HG03354 (cell line): ENCODE measurements around the gene FAM25G.
"Not testable (repeated sequence)": the region's sequence is repeated elsewhere in the genome, so short reads cannot be mapped to it uniquely, and the experiment has no call there.

ENCODE experiments used
- ATAC-seq: cut with Tn5 transposase; IDR thresholded peaks from one replicate; pipeline ENCODE4 v1.9.1; 2021; ENCODE audit warnings: mild to moderate bottlenecking; ENCODE audit not compliant: unreplicated experiment, poor library complexity, severe bottlenecking

The FAM25G gene

DNA sequence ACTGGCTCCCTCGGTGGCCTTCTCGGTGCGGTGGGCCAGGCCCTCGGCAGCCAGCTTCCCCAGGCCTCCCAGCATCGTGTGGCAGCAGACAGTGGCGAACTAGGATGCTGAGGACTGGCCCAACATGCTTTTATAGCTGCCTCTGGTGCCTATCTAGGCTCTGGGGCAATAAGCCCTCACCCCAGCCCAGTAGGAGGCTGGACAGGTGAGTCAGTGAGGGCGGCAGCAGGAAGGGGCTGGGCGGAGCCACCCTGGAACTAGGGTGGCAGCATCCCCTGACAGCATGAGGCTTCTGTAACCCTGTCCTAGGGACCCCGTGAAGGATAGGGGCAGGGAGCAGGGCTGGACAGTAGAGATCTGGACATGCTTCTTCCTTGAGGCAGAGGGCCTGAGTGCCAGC is at the start of gene FAM25G:
FAM25G (minus strand) TSS at position 101 of the 400 bp plus-strand sequence; CDS start at position 75, 26 bp downstream.
- ATAC-seq: not testable (repeated sequence)

DNA sequence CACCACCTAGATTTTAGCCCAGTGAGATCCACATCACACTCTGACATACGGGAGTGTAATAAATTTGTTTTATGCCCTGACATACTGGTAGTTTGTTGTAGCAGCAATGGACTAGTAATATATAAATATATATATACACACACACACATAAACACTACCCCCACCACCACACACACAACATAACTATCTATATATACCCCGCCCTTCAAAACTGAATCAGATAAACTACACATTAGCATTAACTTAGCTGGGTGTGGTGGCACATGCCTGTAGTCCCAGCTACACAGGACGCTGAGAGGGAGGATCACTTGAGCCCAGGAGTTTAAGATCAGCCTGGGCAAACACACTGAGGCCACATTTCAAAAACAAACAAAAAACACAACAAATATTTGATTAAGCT is 44.9 kb upstream of the FAM25G start:
- ATAC-seq: not testable (repeated sequence)

DNA sequence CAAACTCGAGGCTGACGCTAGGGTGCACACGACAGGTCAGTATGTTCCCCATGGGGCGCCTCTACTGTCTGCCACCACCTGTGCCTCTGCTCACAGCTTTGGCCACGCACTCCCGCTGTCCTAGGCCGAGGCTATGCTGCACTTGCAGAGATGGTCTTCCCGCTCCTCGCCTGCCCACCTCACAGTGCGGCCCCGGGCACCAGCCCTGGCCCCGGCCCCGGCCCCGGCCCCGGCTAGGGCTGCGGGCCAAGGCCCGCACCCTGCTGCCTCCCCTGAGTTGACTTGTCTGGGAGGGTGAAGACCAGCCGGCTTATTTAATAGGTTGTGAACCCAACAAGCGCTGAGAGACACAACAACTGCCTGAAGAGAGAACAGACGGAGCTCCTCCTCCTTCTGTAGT is 32.0 kb upstream of the FAM25G start, which contains the start of gene AGAP9:
AGAP9 (minus strand) TSS at position 164 of the 400 bp plus-strand sequence; CDS start at position 52, 112 bp downstream.
- not testable (repeated sequence) for ATAC-seq

DNA sequence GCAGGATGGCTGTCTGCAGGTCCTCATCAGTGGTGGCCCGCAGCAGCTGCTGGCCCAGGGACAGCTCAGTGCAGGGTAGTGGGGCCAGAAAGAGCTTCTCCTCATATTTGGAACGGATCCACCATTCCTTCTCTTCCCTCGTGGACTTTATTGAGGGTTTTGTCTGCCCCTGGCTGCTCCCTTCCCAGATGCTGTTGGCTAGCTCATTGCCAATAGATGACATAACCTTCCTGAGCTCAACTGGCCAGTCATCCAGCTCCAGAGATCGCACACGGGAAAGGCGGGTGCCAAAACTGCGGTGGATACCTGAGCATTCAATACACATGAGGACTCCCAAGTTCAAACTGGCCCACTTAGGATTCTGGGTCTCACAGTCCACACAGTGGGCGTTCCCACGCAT is 10.8 kb upstream of the FAM25G start:
- ATAC-seq: not testable (repeated sequence)

DNA sequence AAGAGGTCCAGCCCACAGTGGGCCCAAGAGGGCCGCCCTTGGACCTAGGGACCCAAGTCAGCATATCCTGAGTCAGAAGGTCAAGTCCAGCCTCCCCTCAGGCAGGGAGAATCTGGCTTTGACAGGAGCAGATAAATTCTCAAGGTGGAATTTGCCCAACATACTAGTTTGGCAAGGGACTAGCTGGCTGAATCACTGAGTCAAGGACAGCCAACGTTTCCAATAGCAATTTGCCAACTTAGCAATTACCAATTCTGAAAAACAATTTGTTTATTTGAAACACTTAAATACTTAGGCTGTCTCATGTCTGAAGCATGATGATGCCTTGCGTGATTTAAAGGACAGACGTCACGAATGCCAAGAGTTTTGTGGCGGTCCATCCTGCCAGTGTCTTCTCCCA is 2.7 kb upstream of the FAM25G start:
- ATAC-seq: not testable (repeated sequence)

DNA sequence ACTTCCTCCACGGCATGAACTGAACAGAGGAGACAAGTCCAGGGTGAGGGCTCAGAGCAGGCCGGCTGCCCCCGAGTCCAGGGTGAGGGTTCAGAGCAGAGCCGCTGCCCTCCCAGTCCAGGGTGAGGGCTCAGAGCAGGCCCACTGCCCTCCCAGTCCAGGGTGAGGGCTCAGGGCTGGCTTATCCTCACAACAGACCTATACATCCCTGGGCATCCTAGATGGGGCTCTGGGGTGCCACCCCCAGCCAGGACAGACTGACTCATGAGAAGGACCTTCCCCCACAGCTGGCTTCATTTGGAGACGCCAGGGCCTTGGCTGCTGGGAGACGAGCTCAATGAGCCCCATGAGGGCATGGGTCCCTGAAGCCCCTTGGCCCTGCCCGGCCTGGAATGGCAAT is 1.9 kb downstream of the FAM25G start:
- not testable (repeated sequence) for ATAC-seq

DNA sequence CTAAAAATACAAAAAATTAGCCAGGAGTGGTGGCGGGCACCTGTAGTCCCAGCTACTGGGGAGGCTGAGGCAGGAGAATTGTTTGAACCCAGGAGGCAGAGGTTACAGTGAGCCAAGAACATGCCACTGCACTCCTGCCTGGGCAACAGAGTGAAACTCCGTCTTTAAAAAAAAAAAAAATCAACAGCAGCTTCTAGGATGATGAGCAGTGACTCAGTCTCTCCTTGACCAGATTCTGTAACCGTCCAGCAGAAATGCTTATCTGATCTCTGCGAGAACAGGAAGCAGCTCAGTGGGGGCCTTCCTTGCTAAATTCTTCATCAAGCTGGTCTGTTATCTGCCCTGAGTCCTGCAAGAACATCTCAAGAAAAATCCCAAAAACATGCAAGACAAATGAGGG is 5.6 kb downstream of the FAM25G start:
- ATAC-seq: not testable (repeated sequence)

DNA sequence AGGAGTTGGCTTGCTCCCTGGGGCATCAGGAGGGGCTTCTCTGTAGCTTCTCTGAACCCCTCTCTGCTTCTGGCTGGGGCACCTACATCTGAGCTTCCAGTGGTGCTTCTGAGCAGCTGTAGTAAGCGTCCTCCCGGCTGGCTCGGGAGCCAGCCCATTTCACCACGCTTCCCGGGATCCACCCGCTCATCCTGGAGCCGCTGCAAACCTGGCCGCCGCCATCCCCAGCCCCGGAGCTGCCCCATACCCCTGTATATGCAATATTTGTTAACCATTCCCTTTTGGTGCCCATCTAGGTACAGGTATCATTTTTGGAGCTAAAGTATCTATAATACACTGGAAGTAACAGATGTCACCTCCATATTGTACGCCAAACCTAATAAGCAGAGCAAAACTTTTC is 6.7 kb downstream of the FAM25G start:
- ATAC-seq: not testable (repeated sequence)

DNA sequence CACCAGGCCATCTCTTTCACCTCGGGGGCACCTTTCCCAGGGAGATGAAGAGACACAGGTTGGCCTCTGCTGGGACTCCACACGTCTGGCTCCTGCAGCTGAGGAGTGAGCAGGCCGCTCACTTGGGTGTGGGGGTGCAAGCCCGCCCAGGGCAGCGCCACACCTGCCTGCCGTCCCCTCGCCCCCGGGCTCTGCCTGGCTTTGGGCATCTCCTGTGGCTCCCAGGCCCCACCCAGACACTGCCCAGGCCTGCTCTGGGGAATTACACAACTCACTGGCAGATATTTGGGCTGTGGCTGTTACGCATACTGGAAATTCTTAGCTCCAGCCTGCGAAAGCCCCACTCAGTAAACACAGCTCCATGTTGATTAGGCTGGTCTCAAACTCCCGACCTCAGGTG is 7.6 kb downstream of the FAM25G start, which contains the start of gene ANXA8:
ANXA8 (minus strand) TSS at position 193 of the 400 bp plus-strand sequence; CDS start at position 11, 182 bp downstream.
- not testable (repeated sequence) for ATAC-seq

DNA sequence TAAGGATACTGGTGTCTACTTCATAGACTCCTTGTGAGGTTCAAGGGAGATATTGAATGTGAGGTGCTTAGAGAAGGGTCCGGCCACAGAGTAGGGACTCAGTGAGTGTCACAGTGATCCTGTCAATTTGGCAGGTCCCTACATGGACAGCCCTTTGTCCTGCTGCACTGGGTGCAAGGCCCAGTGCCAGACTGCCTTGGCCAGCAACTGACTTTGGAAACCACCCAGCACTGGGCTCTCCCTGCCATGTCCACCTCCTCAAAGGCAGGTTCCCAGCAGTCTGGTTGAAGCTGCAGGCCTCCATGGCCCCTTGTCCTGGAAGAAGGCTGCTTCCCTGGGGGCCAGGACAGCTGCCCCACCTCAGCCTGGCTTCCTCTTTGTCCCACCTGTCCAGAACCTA is 9.1 kb downstream of the FAM25G start:
- ATAC-seq: not testable (repeated sequence)

DNA sequence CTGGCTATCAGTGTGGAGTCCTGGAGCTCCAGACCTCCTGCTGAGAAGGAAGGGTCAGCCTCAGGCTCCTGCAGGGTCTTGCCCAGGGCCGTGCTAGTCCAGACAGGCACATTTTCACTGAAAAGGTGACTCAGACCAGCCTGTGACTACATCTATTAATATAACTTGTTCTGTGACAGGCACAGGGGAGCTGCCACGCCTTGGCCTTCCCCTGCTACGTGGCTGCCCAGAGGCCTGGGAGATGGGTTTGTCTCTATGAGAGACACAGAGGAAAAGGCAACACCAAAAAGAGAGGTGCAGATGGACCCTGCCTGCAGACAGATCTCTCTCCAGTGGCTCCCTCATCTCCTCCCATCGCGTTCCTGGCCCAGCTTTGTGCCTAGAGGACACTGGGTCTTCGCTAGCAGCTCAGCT is 9.7 kb downstream of the FAM25G start:
- ATAC-seq: not testable (repeated sequence)

DNA sequence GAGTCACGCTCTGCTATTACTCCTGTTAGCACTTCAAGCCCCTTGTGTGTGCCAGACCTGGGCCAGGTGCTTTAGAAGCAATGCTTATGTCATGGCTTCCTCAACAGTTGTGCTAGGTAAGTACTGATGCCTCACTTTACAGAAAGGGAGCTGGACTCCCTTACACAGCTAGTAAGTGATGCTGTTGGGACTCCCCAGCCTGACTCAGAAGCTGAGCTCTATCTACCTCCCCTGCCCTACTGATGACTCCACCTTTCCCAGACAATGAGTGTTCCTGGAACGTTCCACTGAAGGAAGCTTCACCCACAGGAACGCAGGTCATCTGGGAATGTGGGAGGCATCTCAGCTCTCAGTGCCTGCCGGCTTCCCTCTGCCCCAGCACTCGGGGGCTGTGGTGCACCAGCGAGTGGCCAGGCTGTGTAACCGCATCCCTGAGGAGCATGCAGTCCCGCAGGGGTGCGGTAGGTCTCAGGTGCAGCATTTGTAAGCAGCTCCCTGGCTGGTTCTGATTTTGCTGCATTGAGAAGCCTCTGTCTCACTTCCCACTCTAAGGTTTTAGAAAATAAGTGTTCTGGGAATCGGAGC is 10.2 kb downstream of the FAM25G start:
- ATAC-seq: not testable (repeated sequence)

DNA sequence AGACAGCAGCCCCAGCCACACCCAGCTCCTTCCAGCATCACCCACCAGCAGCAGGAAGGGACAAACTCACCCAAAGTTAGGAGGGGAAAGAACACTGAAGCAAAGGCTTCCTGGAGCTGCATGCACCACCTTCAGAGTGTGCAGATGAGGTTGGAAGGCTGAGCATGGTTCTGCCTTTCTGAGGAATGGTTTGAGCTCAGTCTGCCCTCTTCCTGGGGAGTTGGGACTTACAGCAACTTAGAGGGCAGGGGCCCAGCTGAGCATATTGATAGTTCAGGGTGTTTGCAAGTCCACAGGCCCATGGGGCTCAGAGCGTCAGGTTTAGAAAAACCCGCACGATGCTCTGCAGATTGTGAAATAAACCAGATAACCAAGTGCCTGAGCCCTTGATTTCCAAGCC is 11.4 kb downstream of the FAM25G start:
- ATAC-seq: not testable (repeated sequence)

DNA sequence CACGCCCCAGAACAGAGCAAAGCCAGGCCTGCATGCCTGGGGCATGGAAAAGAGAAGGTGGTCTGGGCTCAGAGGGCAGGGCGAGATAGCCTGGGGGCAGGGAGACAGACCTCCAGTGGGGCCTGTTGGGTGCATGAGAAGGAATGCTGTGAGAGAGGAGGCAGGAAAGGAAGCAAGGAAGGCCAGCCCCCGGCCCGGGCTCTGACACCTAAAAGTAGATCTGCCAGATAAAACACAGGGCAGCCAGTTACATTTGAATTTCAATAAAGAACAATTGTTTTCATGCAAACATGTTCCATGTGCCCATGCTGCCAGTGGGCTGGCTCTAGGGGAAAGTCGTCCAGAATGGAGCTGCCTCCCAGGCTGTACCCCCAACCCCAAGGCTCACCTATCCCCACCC is 13.4 kb downstream of the FAM25G start:
- not testable (repeated sequence) for ATAC-seq

DNA sequence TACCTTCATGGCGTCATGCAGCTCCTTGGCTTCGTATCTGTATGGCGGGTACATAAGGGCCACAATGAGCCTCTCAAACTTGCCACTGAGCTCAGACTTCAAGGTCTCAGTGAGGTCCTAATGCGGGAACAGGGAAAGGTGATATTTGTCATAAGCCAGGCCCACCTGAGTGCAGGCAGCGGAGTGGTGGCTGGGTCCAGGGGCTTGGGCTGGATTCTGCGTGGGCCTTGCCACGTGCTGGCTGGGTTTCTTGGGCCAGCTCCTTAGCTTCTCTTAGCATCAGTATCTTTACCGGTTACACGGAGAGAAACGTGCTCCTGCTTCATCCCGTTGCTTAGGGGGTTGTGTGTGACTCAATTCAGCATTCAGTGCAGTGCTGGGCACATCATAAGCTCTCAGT is 14.4 kb downstream of the FAM25G start:
- not testable (repeated sequence) for ATAC-seq

DNA sequence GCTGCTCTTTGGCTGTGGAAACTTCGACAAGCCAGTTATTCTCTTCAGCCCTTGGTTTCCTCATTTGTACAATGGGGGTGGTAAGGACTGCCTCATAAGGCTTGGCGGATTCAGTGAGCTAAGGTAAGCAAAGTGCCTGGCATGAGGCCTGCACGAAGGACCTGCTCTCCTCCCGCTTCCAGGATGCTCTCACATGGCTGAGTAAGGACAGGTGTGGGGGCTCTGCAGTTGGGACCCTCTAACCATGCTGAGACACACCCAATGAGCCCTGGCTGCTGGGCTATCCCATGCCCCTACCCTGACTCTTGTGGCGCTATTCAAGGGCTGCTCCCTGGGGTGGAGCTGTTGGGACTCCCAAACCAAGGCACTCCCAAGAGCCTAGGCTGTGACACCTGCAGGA is 16.4 kb downstream of the FAM25G start:
- not testable (repeated sequence) for ATAC-seq

DNA sequence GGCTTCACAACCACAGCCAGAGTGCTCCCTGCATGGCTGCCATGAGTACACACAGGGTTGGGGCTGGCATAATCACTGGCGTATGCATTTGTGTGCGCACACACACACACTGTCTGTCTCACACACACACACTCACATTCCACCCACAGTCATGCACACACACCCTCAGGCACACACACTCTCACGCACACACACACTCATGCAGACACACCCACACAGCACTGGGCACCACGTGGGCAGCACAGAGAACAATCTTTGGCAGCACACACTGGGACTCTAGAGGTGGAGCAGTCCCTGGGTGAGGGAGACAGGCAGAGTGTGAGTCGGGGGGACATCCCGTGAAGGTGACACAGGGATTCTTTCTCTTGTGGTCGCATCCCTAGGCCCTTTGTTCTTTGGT is 18.0 kb downstream of the FAM25G start:
- not testable (repeated sequence) for ATAC-seq

DNA sequence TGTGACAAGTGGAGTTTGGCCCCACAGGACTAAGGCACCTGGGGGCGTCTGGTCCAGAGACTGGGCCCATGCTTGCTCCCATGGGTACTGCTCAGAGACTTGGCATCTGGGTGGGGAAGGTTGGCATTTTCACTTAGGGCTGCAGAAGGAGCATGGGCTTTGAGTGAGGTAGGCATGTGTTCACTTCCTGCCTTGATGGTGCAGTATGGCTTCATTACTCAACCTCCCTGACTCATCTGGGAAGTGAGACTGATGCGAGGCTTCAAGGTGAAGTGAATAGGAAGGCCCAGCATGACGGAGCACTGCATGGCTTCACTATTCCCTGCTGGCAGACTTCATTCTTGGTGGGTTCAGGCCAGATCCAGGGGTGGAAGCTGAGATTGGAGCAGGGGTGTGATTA is 18.9 kb downstream of the FAM25G start:
- peak; percentile 56 for ATAC-seq

DNA sequence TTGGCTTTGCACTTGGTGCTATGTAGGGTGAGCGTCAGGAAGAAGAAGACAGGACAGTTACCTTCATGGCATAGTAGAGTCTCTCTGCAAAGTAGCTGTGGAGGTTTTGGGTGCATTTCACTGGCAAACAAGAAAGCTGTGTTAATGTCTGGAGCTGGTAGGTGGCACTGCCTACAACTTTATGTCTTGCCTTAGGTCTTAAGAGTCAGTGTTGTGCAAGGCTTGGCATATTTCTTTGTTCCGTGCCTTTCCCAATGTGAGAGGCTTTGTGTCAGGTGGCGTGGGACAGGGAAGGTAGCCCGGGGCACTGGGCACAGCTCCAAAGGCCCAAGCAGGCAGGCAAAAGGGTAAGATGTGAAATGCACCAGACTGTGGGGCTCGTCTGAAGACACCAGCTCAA is 19.4 kb downstream of the FAM25G start:
- ATAC-seq: not testable (repeated sequence)

DNA sequence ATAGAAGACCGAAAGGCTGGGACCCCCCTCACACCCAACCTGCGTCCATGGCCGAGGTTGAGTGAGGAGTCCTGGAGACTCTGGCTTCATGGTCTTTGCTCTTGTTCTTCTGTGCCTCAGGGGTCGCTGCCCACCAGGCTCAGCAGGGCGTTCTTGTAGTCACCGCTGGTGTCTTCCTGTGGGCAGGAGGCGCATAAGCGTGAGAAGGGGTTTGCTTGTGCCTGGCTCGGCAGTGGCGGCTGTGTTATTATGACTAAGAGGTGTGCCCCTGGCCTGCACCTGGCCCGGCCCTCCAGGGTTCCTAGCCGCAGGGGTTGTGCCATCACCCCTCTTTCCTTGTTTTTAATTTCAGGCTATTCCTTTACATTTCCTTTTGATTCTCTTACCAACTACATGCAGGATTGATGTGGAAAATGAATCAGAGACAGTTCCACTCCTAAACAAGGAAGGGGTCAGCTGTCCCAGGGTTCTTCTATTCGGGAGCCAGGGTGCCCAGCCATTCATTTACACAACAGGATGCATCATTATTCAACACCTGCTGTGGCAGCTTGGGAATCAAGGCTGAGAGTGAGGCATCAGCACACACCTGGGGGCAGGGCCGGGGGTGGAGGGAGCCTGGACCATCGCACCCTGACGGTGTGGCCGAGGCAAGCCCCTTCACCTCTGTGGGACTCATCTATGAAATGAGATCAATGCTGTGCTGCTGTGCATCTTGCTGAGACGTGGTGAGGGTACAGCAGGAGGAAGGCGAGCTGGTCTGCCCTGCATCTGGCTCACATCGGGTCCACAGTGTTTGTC is 22.6 kb downstream of the FAM25G start:
- ATAC-seq: not testable (repeated sequence)

DNA sequence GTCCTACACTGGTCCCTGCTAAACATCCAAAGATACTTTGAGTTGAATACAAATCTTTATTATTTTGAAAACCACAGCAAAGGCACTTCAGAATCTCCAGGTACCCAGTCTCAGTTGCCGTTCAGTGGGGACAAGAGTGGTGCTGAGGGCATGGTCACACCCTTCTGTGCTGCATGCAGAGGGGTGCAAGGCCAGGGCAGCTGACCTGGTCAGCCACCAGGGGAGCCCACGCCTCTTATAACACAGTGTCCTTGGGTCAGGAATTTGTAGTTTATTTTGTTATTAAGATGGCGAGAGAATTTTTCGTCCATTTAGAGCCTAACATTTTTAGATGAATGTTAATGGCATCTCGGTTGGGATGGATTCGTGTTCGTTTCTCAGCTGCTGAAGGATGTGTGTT is 23.5 kb downstream of the FAM25G start:
- not testable (repeated sequence) for ATAC-seq
